AG20443 (cell line): ENCODE results near the gene TPSAB1.
"Not testable (repeated sequence)": the region's sequence is repeated elsewhere in the genome, so short reads cannot be mapped to it uniquely, and the experiment has no call there.

ENCODE experiments used
- DNase-seq: peaks from one replicate; pipeline ENCODE4 v3.0.0; 2012; ENCODE audit warnings: low spot score, mixed read lengths

TPSAB1 gene

GRCh38 chr16:1240436-1240835 is at the start of gene TPSAB1:
Gene TPSAB1, plus strand, starts transcription at chr16:1240705. Its CDS starts 234 bp downstream, at chr16:1240939.
- not testable (repeated sequence) for DNase-seq

GRCh38 chr16:1190789-1191188 is 49.7 kb upstream of the TPSAB1 start:
- DNase-seq = not testable (repeated sequence)

GRCh38 chr16:1192384-1193073 is 48.0 kb upstream of the TPSAB1 start:
- no peak for DNase-seq

- DNase-seq = no peak
Measured at GRCh38 chr16:1193143-1193824, 47.2 kb upstream of the TPSAB1 start.

GRCh38 chr16:1193825-1194581 is 46.5 kb upstream of the TPSAB1 start:
- DNase-seq = no peak

- DNase-seq = peak; percentile 70
Measured at GRCh38 chr16:1194665-1195392, 45.7 kb upstream of the TPSAB1 start.

GRCh38 chr16:1195393-1195666 is 45.2 kb upstream of the TPSAB1 start:
- DNase-seq = no peak

GRCh38 chr16:1196494-1196893 is 44.0 kb upstream of the TPSAB1 start:
- DNase-seq = no peak

- DNase-seq = no peak
Measured at GRCh38 chr16:1197237-1197866, 43.2 kb upstream of the TPSAB1 start.

- no peak for DNase-seq
Measured at GRCh38 chr16:1198194-1198593, 42.3 kb upstream of the TPSAB1 start.

GRCh38 chr16:1198671-1199346 is 41.7 kb upstream of the TPSAB1 start:
- not testable (repeated sequence) for DNase-seq

- DNase-seq = no peak
Measured at GRCh38 chr16:1199347-1200013, 41.0 kb upstream of the TPSAB1 start.

- DNase-seq = no peak
Measured at GRCh38 chr16:1200014-1200627, 40.4 kb upstream of the TPSAB1 start.

GRCh38 chr16:1201444-1201843 is 39.1 kb upstream of the TPSAB1 start:
- no peak for DNase-seq

GRCh38 chr16:1202274-1202673 is 38.2 kb upstream of the TPSAB1 start:
- no peak for DNase-seq

- no peak for DNase-seq
Measured at GRCh38 chr16:1204933-1205332, 35.6 kb upstream of the TPSAB1 start.

GRCh38 chr16:1206326-1206725 is 34.2 kb upstream of the TPSAB1 start:
- no peak for DNase-seq

GRCh38 chr16:1206786-1207185 is 33.7 kb upstream of the TPSAB1 start:
- DNase-seq = no peak

- DNase-seq = no peak
Measured at GRCh38 chr16:1208239-1208830, 32.2 kb upstream of the TPSAB1 start.

GRCh38 chr16:1209081-1209480 is 31.4 kb upstream of the TPSAB1 start:
- DNase-seq = no peak
